NCI-H345 (cell line): Measurements from ENCODE around the gene ACACA.

Experiments used
- DNase-seq: peaks from one replicate; lab custom pipeline; 2025; lab: John Stamatoyannopoulos, UW

The ACACA gene

DNA sequence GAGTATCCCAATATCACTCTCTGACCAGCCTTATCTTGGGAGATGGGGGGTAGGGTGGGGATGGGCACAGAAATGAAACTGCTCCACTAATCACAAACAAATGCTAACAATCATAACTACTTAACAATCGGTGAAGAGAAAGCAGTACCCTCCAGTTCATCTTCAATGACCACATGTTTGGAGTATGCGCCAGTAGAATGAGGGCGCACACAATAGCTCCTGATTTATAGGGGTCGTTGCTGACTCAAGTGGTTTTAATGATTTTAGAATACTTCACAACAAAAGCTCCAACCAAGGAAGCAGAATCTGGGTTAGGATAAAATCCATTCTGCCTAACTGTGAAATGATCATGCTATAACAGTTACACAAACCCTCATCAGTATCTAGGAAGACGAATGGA is 273.5 kb downstream of the ACACA start:
- DNase-seq: no peak

DNA sequence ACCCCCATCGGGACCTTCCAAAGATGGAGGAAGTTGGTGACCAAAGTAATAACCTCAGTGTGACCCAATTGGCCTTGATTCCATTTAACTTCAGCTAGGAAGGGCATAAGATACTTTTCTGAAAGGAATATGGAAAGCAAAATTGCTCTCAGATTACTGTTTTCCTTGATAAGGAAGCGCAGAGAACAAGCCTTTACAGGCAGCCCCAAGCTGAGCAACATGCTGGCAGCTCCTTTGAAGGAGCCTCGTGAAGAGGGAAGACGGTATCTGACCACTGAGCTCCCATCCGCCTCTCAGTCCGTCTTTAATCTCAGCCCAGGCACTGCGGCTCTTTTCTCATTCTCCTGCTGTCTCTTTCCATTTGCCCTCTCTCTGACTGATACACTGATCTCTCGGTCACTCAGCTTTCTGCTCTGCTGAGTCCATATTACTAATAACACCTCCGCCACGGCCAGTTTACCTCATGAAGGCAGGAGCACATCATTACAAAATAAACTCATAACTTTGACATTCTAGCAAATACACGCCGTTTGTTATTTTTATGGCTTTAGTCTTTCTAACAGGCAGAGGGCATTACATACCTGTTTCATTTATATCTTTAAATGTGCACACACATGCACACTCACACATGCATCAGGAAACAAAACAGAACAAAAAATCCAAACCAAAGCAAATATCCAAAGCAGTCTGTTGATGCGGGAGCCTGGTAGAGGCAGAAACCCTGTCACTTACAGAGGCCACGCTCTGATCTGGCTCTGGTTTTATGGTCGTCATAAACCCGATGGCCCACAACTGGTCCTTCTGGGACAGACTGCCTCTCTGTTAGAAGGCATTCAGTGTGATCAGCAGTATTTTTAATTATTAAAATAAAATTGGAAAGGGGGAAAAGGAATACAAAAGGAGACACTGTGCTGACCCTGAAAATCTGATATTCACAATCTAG is 274.7 kb downstream of the ACACA start:
- no peak for DNase-seq

DNA sequence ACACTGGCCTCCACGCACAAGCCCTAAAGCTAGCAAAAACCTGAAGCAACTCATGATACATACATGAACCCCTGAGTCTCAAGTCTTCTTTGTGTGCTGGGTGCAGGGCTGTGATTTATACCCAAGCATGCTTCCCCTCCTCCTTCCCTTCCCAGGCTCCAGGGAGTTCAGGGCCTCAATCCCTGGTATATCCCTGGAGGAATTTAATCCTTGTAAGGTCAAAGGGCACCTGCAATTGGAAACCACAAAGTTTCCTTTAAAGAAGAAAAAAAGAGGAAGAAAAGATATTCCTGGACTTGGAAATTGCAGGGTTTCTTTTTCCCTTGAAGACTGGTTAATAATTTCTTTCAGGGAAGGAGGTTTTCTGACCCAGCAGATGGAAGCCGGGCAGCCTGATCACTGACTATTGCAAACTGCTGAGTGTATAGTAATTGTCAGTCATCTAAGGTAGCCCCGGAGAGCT is 275.6 kb downstream of the ACACA start:
- DNase-seq: no peak

- DNase-seq: no peak
Measured at GRCh38 chr17:37124821-37125173, 281.8 kb downstream of the ACACA start.

DNA sequence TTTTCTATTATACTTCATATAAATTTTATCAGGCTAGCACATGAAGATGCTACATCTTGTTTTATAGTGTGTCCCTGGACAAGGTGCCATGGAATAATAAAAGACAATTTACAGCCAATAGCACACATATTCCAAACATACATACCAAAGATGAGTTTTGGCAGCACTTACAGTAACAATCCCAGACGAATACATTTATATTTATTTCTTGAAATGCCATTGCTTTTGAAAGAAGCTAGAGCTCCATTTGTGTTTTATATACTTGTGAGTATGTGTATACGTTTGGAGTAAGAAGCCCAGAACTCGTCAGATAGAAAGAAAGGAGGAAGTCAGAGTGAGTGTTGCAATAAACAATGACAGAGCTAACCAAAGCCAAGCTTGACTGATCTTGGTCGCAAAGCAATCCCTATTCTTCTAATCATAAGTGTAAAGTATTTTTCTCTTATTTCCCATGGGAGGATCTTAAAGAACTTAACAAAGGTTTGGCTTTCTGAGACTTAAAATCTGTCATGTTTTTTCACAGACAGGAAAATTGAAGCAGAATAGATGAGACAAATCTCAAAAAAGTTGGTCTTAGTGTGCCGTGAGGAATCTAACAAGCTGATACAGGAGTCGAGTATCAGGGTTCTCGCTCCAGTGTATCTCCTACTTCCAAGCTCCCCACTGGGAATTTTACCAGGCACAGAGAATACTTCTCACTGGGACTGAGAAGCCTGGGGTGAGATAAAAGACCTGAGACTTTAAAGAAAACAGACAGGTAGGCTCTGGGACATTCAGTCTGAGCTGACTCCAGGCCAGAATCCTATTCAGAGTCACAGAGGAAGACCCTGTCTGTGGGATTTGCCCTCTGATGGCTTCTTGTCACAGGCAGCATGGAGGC is 282.5 kb downstream of the ACACA start:
- no peak for DNase-seq

GRCh38 chr17:37123386-37123785 is 283.2 kb downstream of the ACACA start:
- no peak for DNase-seq

GRCh38 chr17:37121616-37122015 is 285.0 kb downstream of the ACACA start:
- no peak for DNase-seq

DNA sequence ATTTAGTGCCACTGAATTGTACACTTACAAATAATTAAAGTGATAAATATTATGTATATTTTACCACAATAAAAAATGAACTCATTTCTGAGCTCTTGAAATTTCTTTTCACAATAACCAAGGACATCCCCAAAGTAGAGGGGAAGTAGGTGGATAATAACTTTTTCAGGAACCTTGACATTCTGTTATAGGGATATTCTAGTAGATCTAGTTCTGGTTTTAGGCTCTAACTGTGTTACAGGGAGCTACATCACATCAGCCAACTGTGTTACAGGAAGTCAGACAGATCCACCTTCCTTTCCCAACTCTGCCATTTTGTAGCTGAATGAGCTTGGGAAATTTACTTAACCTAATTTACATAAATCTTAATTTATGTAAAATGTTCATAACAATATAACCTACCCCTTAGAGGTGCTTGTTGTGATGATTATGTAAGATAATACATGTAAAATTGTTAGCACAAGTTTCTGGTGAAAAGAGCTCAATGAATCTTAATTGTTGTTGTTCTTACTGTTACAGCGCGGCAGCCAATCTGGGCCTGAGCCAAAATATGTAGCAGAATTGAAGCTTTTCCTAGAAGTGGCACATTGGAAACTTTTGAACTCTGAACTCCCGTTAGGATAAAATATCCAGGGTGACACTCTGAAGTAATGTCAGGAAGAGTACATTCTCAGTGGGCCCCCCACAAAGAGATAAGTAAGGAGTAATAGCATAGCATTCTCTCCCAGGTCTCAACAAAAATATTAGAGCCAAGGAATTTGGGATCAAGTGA is 288.1 kb downstream of the ACACA start:
- no peak for DNase-seq

GRCh38 chr17:37117373-37118142 is 289.1 kb downstream of the ACACA start:
- DNase-seq: peak; percentile 14

DNA sequence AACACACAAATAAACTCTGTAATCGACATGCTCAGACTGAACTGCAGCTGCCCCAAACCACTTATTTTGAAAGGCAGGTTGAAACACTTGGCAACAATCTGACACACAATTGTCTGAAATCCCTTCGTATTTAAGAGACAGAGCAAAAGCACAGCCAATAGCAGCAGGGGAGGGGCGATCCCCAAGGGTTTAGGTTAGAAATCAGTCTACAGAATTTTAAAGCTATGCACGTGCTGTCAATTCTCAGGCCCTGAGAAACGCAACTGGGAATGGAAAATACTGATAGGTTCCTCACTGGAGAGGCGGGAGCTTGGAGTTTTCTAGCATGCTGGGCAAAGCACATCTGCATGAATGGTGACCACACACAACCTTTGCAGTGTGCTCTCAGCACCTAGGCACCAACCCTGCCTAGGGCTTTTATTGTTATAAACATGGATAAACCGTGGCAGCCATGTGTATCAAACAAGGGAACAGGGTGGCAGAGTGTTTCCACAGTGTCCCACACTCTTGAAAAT is 289.9 kb downstream of the ACACA start:
- DNase-seq: no peak

- no peak for DNase-seq
Measured at GRCh38 chr17:37111329-37111728, 295.3 kb downstream of the ACACA start.

GRCh38 chr17:37110746-37111145 is 295.9 kb downstream of the ACACA start:
- no peak for DNase-seq

DNA sequence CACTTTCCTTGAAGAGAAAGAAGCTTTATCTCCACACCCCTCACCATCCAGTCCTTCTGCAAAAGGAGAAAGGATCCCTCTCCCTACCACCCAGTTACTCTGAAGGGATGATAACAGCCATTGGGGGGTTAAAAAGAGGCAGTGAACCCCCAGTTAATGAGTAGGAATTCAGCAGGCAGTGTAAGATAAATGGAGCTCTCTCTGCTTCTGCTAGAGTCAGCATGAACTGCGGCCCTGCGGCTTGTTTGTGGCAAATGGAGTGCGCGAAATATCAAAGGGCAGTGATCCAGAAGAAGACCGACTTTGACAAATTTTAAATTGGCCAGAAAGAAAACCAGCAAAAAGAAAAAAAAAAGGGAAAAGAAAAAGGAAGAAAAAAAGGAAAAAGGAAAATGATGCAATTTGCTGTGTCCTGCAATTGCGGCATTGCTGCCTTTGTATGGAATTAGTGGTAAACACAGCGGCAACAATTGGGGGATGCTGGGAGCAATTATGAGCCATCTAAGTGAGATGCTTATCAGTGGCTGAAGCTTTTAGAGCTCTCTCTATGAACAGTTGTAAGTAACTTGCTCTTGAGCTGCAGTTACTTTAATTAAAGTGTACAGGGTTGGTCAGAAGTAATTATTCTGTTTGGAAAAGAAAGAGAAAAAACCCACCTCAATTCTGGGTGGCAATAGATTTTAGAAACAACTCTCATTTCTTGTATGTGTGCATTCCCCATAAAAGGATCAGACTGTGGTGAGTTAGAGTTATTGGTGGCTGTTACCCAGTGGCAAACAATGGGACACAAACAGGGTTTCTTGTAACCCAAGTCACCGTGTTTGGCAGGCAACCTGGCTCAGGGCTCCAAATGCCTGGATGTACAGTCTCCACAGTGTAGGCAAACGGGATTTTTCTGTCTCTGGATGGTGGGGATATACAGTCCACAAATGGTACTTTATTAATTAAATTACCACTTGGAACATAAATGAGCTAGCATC is 296.6 kb downstream of the ACACA start:
- DNase-seq: no peak

- DNase-seq: no peak
Measured at GRCh38 chr17:37109106-37109505, 297.5 kb downstream of the ACACA start.

DNA sequence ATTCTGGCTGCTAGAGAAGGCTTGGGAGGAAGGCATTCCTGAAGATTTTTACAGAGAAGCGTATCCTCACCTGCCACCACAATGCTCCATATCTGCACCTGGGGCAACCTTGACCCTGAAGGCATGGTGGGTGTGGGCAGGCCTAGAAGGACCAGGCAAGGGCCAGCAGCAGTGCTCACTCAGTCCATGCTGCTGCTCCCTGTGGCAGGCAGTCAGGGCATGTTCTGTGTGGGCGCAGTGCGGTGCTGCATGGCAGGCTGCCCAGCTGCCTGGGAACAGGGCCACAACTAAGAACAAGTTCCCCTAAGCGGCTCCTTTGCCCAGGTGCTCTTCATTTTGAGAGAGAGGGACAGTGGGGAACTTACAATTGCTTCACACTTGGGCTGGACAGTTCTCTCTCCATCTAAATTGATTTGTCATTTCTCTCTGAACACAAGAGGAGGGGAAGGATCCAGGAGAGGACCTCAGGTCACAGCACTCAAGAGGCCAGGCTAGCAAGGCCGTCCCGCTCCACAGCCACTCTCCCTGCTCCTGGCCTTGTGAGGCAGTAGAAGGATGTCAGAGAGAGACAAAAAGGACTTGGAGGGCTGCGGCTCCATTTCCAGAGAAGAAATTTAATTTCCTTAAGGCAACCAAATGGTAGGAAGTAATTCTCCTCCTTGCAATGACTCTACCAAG is 299.1 kb downstream of the ACACA start:
- DNase-seq: no peak

GRCh38 chr17:37106049-37106448 is 300.6 kb downstream of the ACACA start:
- no peak for DNase-seq

GRCh38 chr17:37103231-37103630 is 303.4 kb downstream of the ACACA start:
- no peak for DNase-seq

- no peak for DNase-seq
Measured at GRCh38 chr17:37101306-37101705, 305.3 kb downstream of the ACACA start.

DNA sequence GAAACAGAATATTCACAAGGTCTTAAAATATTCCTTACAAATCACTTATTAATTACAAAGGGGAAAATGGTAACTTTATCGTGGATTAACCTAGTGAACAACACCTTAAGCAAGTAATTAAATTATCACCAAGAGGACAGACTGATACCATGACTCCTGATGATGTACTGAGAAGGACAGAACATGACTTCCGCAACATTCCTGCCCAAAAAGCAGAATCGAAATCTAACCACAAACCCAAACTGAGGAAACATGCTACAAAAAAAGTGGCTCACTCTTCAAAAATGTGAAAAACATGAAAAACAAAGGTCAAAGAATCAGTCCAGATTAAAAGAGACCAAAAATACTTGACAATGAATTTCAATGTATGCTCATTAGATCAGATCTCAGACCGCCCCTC is 306.4 kb downstream of the ACACA start:
- no peak for DNase-seq
